ENCODE measurements around the gene PDE1A. TPM values are rescaled to one million over a fixed set of nuclear protein-coding genes. Genes with fewer than 3 reads are reported as not detected.

PDE1A gene
- total and polyA plus RNA-seq, 4 donors: 1.0 to 11.8 (median 3.6) TPM

- TF ChIP-seq CTCF (IDR thresholded peaks at IDR 0.05; ENCODE audit: control extremely low read depth, extremely low read depth): no peak
- 93 to 94% methylated on average over 2 of the region's 2 CpGs for WGBS, 2 donors
- H3K9me3 ChIP-seq (ENCODE audit: control insufficient read depth in 4 of 4, insufficient read depth in 3 of 4, low read length in 3 of 4): no peaks in the 10 kb centered on the region
- H3K36me3 ChIP-seq (ENCODE audit: control insufficient read depth in 4 of 4, insufficient read depth in 4 of 4, low read length in 4 of 4): no peaks in the 10 kb centered on the region
- H3K27me3 ChIP-seq (ENCODE audit: control insufficient read depth in 3 of 3, insufficient read depth in 3 of 3, low read length in 2 of 3): no peaks in the 10 kb centered on the region
- no peak for ATAC-seq (ENCODE audit: insufficient read depth, low FRiP score)
- DNase-seq: no peak
- no peaks in the 10 kb centered on the region for H3K4me1 ChIP-seq (ENCODE audit: control insufficient read depth in 5 of 5, insufficient read depth in 5 of 5, low read length in 5 of 5)
- no peak overlapping the region for H3K9ac ChIP-seq (ENCODE audit: insufficient read depth in 1 of 2, low read length in 2 of 2)
- H3K4me3 ChIP-seq: no peak overlapping the region
- H3K27ac ChIP-seq (ENCODE audit: low read depth in 1 of 2, low read length in 1 of 2): no peak overlapping the region
Measured at GRCh38 chr2:182452456-182452990, 25.7 kb upstream of the PDE1A start.

GRCh38 chr2:182448371-182448770 lies 21.5 kb upstream of the PDE1A start:
- no peaks in the 10 kb centered on the region for H3K27me3 ChIP-seq (ENCODE audit: control insufficient read depth in 3 of 3, insufficient read depth in 3 of 3, low read length in 2 of 3)
- peaks cover 0 to 6% (median 4%) of the 10 kb centered on the region in 5 donors for H3K4me1 ChIP-seq (ENCODE audit: control insufficient read depth in 5 of 5, insufficient read depth in 5 of 5, low read length in 5 of 5)
- no peak for TF ChIP-seq CTCF (IDR thresholded peaks at IDR 0.05; ENCODE audit: control extremely low read depth, extremely low read depth)
- H3K9ac ChIP-seq (ENCODE audit: insufficient read depth in 1 of 2, low read length in 2 of 2): no peak overlapping the region
- H3K4me3 ChIP-seq: no peak overlapping the region
- no peak for ATAC-seq (ENCODE audit: insufficient read depth, low FRiP score)
- H3K36me3 ChIP-seq (ENCODE audit: control insufficient read depth in 4 of 4, insufficient read depth in 4 of 4, low read length in 4 of 4): no peaks in the 10 kb centered on the region
- DNase-seq: no peak
- no peaks in the 10 kb centered on the region for H3K9me3 ChIP-seq (ENCODE audit: control insufficient read depth in 4 of 4, insufficient read depth in 3 of 4, low read length in 3 of 4)
- WGBS, 2 donors: 93 to 96% methylated on average over 2 of the region's 2 CpGs
- H3K27ac ChIP-seq (ENCODE audit: low read depth in 1 of 2, low read length in 1 of 2): no peak overlapping the region

- H3K36me3 ChIP-seq (ENCODE audit: control insufficient read depth in 4 of 4, insufficient read depth in 4 of 4, low read length in 4 of 4): no peaks in the 10 kb centered on the region
- TF ChIP-seq CTCF (IDR thresholded peaks at IDR 0.05; ENCODE audit: control extremely low read depth, extremely low read depth): no peak
- H3K9me3 ChIP-seq (ENCODE audit: control insufficient read depth in 4 of 4, insufficient read depth in 3 of 4, low read length in 3 of 4): no peaks in the 10 kb centered on the region
- peaks cover 0 to 6% (median 4%) of the 10 kb centered on the region in 5 donors for H3K4me1 ChIP-seq (ENCODE audit: control insufficient read depth in 5 of 5, insufficient read depth in 5 of 5, low read length in 5 of 5)
- no peak overlapping the region for H3K4me3 ChIP-seq
- DNase-seq (peak in 1 of 3 donors; percentile 24), ATAC-seq (ENCODE audit: insufficient read depth, low FRiP score) (peak; percentile 41)
- no peaks in the 10 kb centered on the region for H3K27me3 ChIP-seq (ENCODE audit: control insufficient read depth in 3 of 3, insufficient read depth in 3 of 3, low read length in 2 of 3)
- no peak overlapping the region for H3K9ac ChIP-seq (ENCODE audit: insufficient read depth in 1 of 2, low read length in 2 of 2)
- H3K27ac ChIP-seq (ENCODE audit: low read depth in 1 of 2, low read length in 1 of 2): no peak overlapping the region
- 80 to 96% methylated on average over 2 of the region's 2 CpGs for WGBS, 2 donors
Measured at GRCh38 chr2:182447863-182448262, 21.0 kb upstream of the PDE1A start.

- no peak for DNase-seq
- H3K9me3 ChIP-seq (ENCODE audit: control insufficient read depth in 4 of 4, insufficient read depth in 3 of 4, low read length in 3 of 4): no peaks in the 10 kb centered on the region
- no peak for ATAC-seq (ENCODE audit: insufficient read depth, low FRiP score)
- no peaks in the 10 kb centered on the region for H3K36me3 ChIP-seq (ENCODE audit: control insufficient read depth in 4 of 4, insufficient read depth in 4 of 4, low read length in 4 of 4)
- H3K27ac ChIP-seq (ENCODE audit: low read depth in 1 of 2, low read length in 1 of 2): no peak overlapping the region
- WGBS, 2 donors: 61 to 79% methylated on average over 2 of the region's 2 CpGs
- peaks cover 0 to 6% (median 4%) of the 10 kb centered on the region in 5 donors for H3K4me1 ChIP-seq (ENCODE audit: control insufficient read depth in 5 of 5, insufficient read depth in 5 of 5, low read length in 5 of 5)
- H3K9ac ChIP-seq (ENCODE audit: insufficient read depth in 1 of 2, low read length in 2 of 2): no peak overlapping the region
- no peak for TF ChIP-seq CTCF (IDR thresholded peaks at IDR 0.05; ENCODE audit: control extremely low read depth, extremely low read depth)
- no peaks in the 10 kb centered on the region for H3K27me3 ChIP-seq (ENCODE audit: control insufficient read depth in 3 of 3, insufficient read depth in 3 of 3, low read length in 2 of 3)
- no peak overlapping the region for H3K4me3 ChIP-seq
Measured at GRCh38 chr2:182447163-182447562, 20.3 kb upstream of the PDE1A start.

All from lung (tissue), 12 donors.